HepG2 (cell line): Measurements from ENCODE around the gene HOMEZ. TPM values are rescaled to one million over a fixed set of nuclear protein-coding genes. Genes with fewer than 3 reads are reported as not detected.

Experiments used
- ATF3 ChIP-seq: sonication (generic); formaldehyde crosslinking; IDR thresholded peaks from 2 replicates; pipeline ENCODE4 v1.4.0; 2020; ENCODE audit warnings: missing genetic modification reagents
- BRD4 ChIP-seq: sonication (generic); formaldehyde crosslinking; IDR thresholded peaks from 2 replicates; pipeline ENCODE4 v1.4.0; 2020; ENCODE audit warnings: missing genetic modification reagents
- KLF9 ChIP-seq: IDR thresholded peaks from 2 replicates; pipeline ENCODE4 v1.6.1; 2016; ENCODE audit warnings: low read depth
- MAZ ChIP-seq, 2 experiments: sonication (generic) in 1 of 2; formaldehyde crosslinking in 1 of 2; IDR thresholded peaks; 2 replicates each; pipeline versions ENCODE4 v1.5.0 to v1.6.1; 2012 to 2020; ENCODE audit warnings: low read depth in 2 of 2, mild to moderate bottlenecking in 2 of 2, borderline replicate concordance in 1 of 2, improper control_type of control experiment in 1 of 2, low read length in 1 of 2, missing genetic modification reagents in 1 of 2, moderate library complexity in 1 of 2
- NKX3-1 ChIP-seq: sonication (generic); formaldehyde crosslinking; IDR thresholded peaks from 2 replicates; pipeline ENCODE4 v1.5.0; 2020; ENCODE audit warnings: missing genetic modification reagents
- NR2C2 ChIP-seq: sonication (generic); formaldehyde crosslinking; IDR thresholded peaks from 2 replicates; pipeline ENCODE4 v1.4.0; 2020; ENCODE audit warnings: missing genetic modification reagents, mild to moderate bottlenecking, moderate library complexity, borderline replicate concordance
- RAD51 ChIP-seq: fragments of 450-650 bp; IDR thresholded peaks from 2 replicates; pipeline ENCODE4 v1.6.1; 2016; ENCODE audit warnings: borderline replicate concordance
- RBM39 ChIP-seq: fragments of 200-400 bp; formaldehyde crosslinking; IDR thresholded peaks from one replicate; pipeline ENCODE4 v1.6.1; 2018; ENCODE audit warnings: antibody characterized with exemption, mild to moderate bottlenecking, low read depth, low read length; ENCODE audit not compliant: poor library complexity, severe bottlenecking
- RNF219 ChIP-seq: sonication (generic); formaldehyde crosslinking; IDR thresholded peaks from 2 replicates; pipeline ENCODE4 v1.5.0; 2020; ENCODE audit warnings: mild to moderate bottlenecking, missing genetic modification reagents
- TEAD3 ChIP-seq: optimal IDR thresholded peaks from 2 replicates; pipeline ENCODE3; 2016; ENCODE audit warnings: borderline replicate concordance
- ZFP1 ChIP-seq: IDR thresholded peaks from 2 replicates; pipeline ENCODE4 v1.6.1; 2016
- ZFP36L2 ChIP-seq: sonication (generic); formaldehyde crosslinking; IDR thresholded peaks from 2 replicates; pipeline ENCODE4 v1.4.0; 2020; ENCODE audit warnings: missing genetic modification reagents
- ZMYM4 ChIP-seq: sonication (generic); formaldehyde crosslinking; IDR thresholded peaks from 2 replicates; pipeline ENCODE4 v1.8.1; 2023; ENCODE audit warnings: mild to moderate bottlenecking, missing genetic modification reagents
- ZNF543 ChIP-seq: sonication (generic); formaldehyde crosslinking; IDR thresholded peaks from 2 replicates; pipeline ENCODE4 v1.4.0; 2020; ENCODE audit warnings: mild to moderate bottlenecking, missing genetic modification reagents
- ZNF839 ChIP-seq: sonication (generic); formaldehyde crosslinking; IDR thresholded peaks from 2 replicates; pipeline ENCODE4 v1.4.0; 2020; ENCODE audit warnings: missing genetic modification reagents, mild to moderate bottlenecking, borderline replicate concordance
- ZZZ3 ChIP-seq: sonication (generic); formaldehyde crosslinking; IDR thresholded peaks from 2 replicates; pipeline ENCODE4 v1.4.0; 2020; ENCODE audit warnings: missing genetic modification reagents, mild to moderate bottlenecking, borderline replicate concordance
- polyA plus RNA-seq, 8 experiments: library from polyadenylated mRNA; depleted of rRNA in 3 of 8; stranded (reverse) in 7 of 8; unstranded in 1 of 8; fragments of >200 nt; fragmentation: Illumina TruSeq in 4 of 8; extraction: Trizol in 4 of 8; gene quantifications; 2 replicates each; pipeline versions ENCODE4 v1.2.1 to v1.2.3, GENCODE V29; 2011 to 2016; ENCODE audit warnings: low read depth in 4 of 8, missing spikeins in 1 of 8, mixed read lengths in 1 of 8; ENCODE audit not compliant: insufficient read depth in 1 of 8
- total RNA-seq, 5 experiments: library from RNA; depleted of rRNA; stranded (reverse); fragments of >200 nt; fragmentation: Illumina TruSeq; extraction: Trizol; gene quantifications; 2 replicates each; pipeline ENCODE4 v1.2.3, GENCODE V29; 2016; ENCODE audit warnings: low read depth in 1 of 5
- TF ChIP-seq, protein P1 (sequence below): sonication (generic); formaldehyde crosslinking; IDR thresholded peaks from 2 replicates; pipeline ENCODE4 v1.5.1; 2020; ENCODE audit warnings: missing genetic modification reagents, mild to moderate bottlenecking, borderline replicate concordance
- TF ChIP-seq, protein P2 (sequence below): sonication (generic); formaldehyde crosslinking; IDR thresholded peaks from 2 replicates; pipeline ENCODE4 v1.9.0; 2021; ENCODE audit warnings: missing genetic modification reagents, mild to moderate bottlenecking, borderline replicate concordance

Gene HOMEZ
- total and polyA plus RNA-seq, 2 of the 13 experiments (the other 11 are each of a cell fraction or from before 2014, with no cell fraction given) = 14.5 to 31.8 TPM

GRCh38 chr14:23237772-23238594 is 47.9 kb downstream of the HOMEZ start, which contains the start of gene RNF212B (continued):
- peak; percentile 60 for TF ChIP-seq NR2C2 (CRISPR knock-in tag)
- TF ChIP-seq BRD4 (CRISPR knock-in tag) = no peak
- TF ChIP-seq ZMYM4 = peak; percentile 71; the same call in 1 of the 2 replicates
- TF ChIP-seq TEAD3 = peak; percentile 82
- TF ChIP-seq KLF9 (CRISPR knock-in tag) = no peak
- no peak for TF ChIP-seq RAD51
- TF ChIP-seq ZNF543 (CRISPR knock-in tag) = no peak
- TF ChIP-seq ZNF839 (CRISPR knock-in tag) = no peak
- TF ChIP-seq, protein P1, sequence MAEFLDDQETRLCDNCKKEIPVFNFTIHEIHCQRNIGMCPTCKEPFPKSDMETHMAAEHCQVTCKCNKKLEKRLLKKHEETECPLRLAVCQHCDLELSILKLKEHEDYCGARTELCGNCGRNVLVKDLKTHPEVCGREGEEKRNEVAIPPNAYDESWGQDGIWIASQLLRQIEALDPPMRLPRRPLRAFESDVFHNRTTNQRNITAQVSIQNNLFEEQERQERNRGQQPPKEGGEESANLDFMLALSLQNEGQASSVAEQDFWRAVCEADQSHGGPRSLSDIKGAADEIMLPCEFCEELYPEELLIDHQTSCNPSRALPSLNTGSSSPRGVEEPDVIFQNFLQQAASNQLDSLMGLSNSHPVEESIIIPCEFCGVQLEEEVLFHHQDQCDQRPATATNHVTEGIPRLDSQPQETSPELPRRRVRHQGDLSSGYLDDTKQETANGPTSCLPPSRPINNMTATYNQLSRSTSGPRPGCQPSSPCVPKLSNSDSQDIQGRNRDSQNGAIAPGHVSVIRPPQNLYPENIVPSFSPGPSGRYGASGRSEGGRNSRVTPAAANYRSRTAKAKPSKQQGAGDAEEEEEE (CRISPR knock-in tag) = no peak
- no peak for TF ChIP-seq ZFP36L2 (CRISPR knock-in tag)
- no peak for TF ChIP-seq RBM39
- no peak for TF ChIP-seq RNF219 (CRISPR knock-in tag)
- TF ChIP-seq MAZ (IDR thresholded peaks at IDR 0.05; ENCODE audit: borderline replicate concordance, low read depth, low read length) = 0 out of 2 replicates have a peak, but pooled peaks have one; percentile 28
- no peak for TF ChIP-seq MAZ (CRISPR knock-in tag; IDR thresholded peaks at IDR 0.05; ENCODE audit: low read depth)
- TF ChIP-seq ZFP1 (CRISPR knock-in tag) = no peak
- TF ChIP-seq ZZZ3 (CRISPR knock-in tag) = 0 out of 2 replicates have a peak, but pooled peaks have one; percentile 66
- no peak for TF ChIP-seq NKX3-1 (CRISPR knock-in tag)
- TF ChIP-seq, protein P2, sequence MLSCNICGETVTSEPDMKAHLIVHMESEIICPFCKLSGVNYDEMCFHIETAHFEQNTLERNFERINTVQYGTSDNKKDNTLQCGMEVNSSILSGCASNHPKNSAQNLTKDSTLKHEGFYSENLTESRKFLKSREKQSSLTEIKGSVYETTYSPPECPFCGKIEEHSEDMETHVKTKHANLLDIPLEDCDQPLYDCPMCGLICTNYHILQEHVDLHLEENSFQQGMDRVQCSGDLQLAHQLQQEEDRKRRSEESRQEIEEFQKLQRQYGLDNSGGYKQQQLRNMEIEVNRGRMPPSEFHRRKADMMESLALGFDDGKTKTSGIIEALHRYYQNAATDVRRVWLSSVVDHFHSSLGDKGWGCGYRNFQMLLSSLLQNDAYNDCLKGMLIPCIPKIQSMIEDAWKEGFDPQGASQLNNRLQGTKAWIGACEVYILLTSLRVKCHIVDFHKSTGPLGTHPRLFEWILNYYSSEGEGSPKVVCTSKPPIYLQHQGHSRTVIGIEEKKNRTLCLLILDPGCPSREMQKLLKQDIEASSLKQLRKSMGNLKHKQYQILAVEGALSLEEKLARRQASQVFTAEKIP (CRISPR knock-in tag) = no peak
- TF ChIP-seq ATF3 (CRISPR knock-in tag) = no peak
